DOHH2 (cell line): ENCODE data around the gene TRIM14.

Source experiments
- H3F3A ChIP-seq: fragments of 200-600 bp; sonication (generic), shearing (Covaris generic); 2 replicates; pipeline ENCODE4 v1.6.0; 2016; ENCODE audit warnings: antibody characterized with exemption, mild to moderate bottlenecking; ENCODE audit not compliant: control insufficient read depth, insufficient read depth
- H3K27ac ChIP-seq: fragments of 200-600 bp; sonication (generic); 2 replicates; pipeline ENCODE4 v1.5.1; 2014; ENCODE audit warnings: low read depth, mild to moderate bottlenecking, low read length, moderate library complexity
- H3K27me3 ChIP-seq: fragments of 200-600 bp; sonication (generic); 2 replicates; pipeline ENCODE4 v1.6.1; 2014; ENCODE audit warnings: mild to moderate bottlenecking, low read length, mixed read lengths; ENCODE audit not compliant: control insufficient read depth
- H3K36me3 ChIP-seq: fragments of 200-600 bp; sonication (generic); 2 replicates; pipeline ENCODE4 v1.6.1; 2014; ENCODE audit warnings: mild to moderate bottlenecking, low read length, moderate library complexity, mixed read lengths; ENCODE audit not compliant: control insufficient read depth
- H3K4me1 ChIP-seq: fragments of 200-600 bp; sonication (generic); 2 replicates; pipeline ENCODE4 v1.6.1; 2014; ENCODE audit warnings: mild to moderate bottlenecking, low read length, mixed read lengths; ENCODE audit not compliant: control insufficient read depth
- H3K4me2 ChIP-seq: fragments of 200-600 bp; sonication (generic); 2 replicates; pipeline ENCODE4 v1.6.0; 2014; ENCODE audit warnings: mild to moderate bottlenecking, low read length, moderate library complexity
- H3K4me3 ChIP-seq: fragments of 200-600 bp; sonication (generic); 2 replicates; pipeline ENCODE4 v1.5.1; 2014; ENCODE audit warnings: mild to moderate bottlenecking, low read length, mixed read lengths
- H3K79me2 ChIP-seq: fragments of 200-600 bp; sonication (generic); 2 replicates; pipeline ENCODE4 v1.6.1; 2014; ENCODE audit warnings: mild to moderate bottlenecking, low read length, mixed read lengths; ENCODE audit not compliant: control insufficient read depth
- H3K9me2 ChIP-seq: fragments of 200-600 bp; sonication (generic); replicated peaks from 2 replicates; pipeline ENCODE4 v1.6.1; 2014; ENCODE audit warnings: mild to moderate bottlenecking, low read length, mixed read lengths; ENCODE audit not compliant: control insufficient read depth
- H3K9me3 ChIP-seq: fragments of 200-600 bp; sonication (generic); 2 replicates; pipeline ENCODE4 v1.6.1; 2014; ENCODE audit warnings: antibody characterized with exemption, low read length, mixed read lengths; ENCODE audit not compliant: control insufficient read depth, insufficient read depth
- H4K20me1 ChIP-seq: fragments of 200-600 bp; sonication (generic); 2 replicates; pipeline ENCODE4 v1.6.0; 2014; ENCODE audit warnings: low read depth, mild to moderate bottlenecking, antibody characterized with exemption, low read length, moderate library complexity; ENCODE audit not compliant: control insufficient read depth, insufficient read depth
- CTCF ChIP-seq: fragments of 200-600 bp; sonication (generic); IDR thresholded peaks from one replicate; pipeline ENCODE4 v1.5.1; 2014; ENCODE audit warnings: antibody characterized with exemption, mild to moderate bottlenecking, low read depth, low read length; ENCODE audit not compliant: poor library complexity, severe bottlenecking
- EZH2phosphoT487 ChIP-seq: fragments of 200-600 bp; sonication (generic); IDR thresholded peaks from 2 replicates; pipeline ENCODE4 v1.6.1; 2017; ENCODE audit warnings: borderline replicate concordance, mild to moderate bottlenecking, antibody characterized with exemption, low read length, moderate library complexity, mixed read lengths

Gene TRIM14

GRCh38 chr9:98045234-98046179, 73.5 kb downstream of the TRIM14 start:
- H3K9me3 ChIP-seq: peaks cover 4% of the 10 kb centered on the region; the same call in 1 of the 2 replicates
- peak overlapping the region; percentile 87 for H3K4me2 ChIP-seq
- H3K36me3 ChIP-seq: peaks cover 48% of the 10 kb centered on the region
- H3K4me1 ChIP-seq: peaks cover 83% of the 10 kb centered on the region
- H3K9me2 ChIP-seq: no peaks in the 10 kb centered on the region
- H3K27me3 ChIP-seq: no peaks in the 10 kb centered on the region
- H3K27ac ChIP-seq: peak overlapping the region; percentile 97
- peak overlapping the region; percentile 83 for H3K4me3 ChIP-seq
- H3K79me2 ChIP-seq: peaks cover 57% of the 10 kb centered on the region
- peaks cover 46% of the 10 kb centered on the region for H3F3A ChIP-seq
- TF ChIP-seq EZH2phosphoT487: no peak
- peak; percentile 29 for TF ChIP-seq CTCF
- H4K20me1 ChIP-seq: no peaks in the 10 kb centered on the region

- Histone ChIP-seq H3K4me3 (peak overlapping the region; percentile 60), H3K27me3 (no peaks in the 10 kb centered on the region), H3F3A (peaks cover 45% of the 10 kb centered on the region), H3K4me1 (peaks cover 85% of the 10 kb centered on the region), H3K9me2 (no peaks in the 10 kb centered on the region), H3K4me2 (peak overlapping the region; percentile 87), H3K79me2 (peaks cover 41% of the 10 kb centered on the region), H4K20me1 (no peaks in the 10 kb centered on the region), H3K36me3 (peaks cover 34% of the 10 kb centered on the region), H3K27ac (peak overlapping the region; percentile 97), H3K9me3 (peaks cover 4% of the 10 kb centered on the region; the same call in 1 of the 2 replicates)
- no peak for TF ChIP-seq EZH2phosphoT487
- no peak for TF ChIP-seq CTCF
These were observed 75.1 kb downstream of the TRIM14 start for GRCh38 chr9:98043915-98044314.

- Histone ChIP-seq H3K79me2 (peaks cover 5% of the 10 kb centered on the region), H3K4me3 (peak overlapping the region; percentile 74), H3F3A (peaks cover 45% of the 10 kb centered on the region), H3K9me2 (no peaks in the 10 kb centered on the region), H3K36me3 (no peaks in the 10 kb centered on the region), H3K4me2 (peak overlapping the region; percentile 73), H3K27me3 (no peaks in the 10 kb centered on the region), H4K20me1 (no peaks in the 10 kb centered on the region), H3K27ac (peak overlapping the region; percentile 97), H3K4me1 (peaks cover 100% of the 10 kb centered on the region), H3K9me3 (peaks cover 4% of the 10 kb centered on the region; the same call in 1 of the 2 replicates)
- no peak for TF ChIP-seq EZH2phosphoT487
- no peak for TF ChIP-seq CTCF
These were observed 78.8 kb downstream of the TRIM14 start for GRCh38 chr9:98040212-98040611.
